ENCODE measurements around the gene SYT17.

The SYT17 gene

GRCh38 chr16:19139436-19140091 is 28.5 kb upstream of the SYT17 start:
- no peak for DNase-seq (ENCODE audit: low spot score)

GRCh38 chr16:19140396-19140795 is 27.6 kb upstream of the SYT17 start:
- DNase-seq (ENCODE audit: low spot score) = no peak

DNA sequence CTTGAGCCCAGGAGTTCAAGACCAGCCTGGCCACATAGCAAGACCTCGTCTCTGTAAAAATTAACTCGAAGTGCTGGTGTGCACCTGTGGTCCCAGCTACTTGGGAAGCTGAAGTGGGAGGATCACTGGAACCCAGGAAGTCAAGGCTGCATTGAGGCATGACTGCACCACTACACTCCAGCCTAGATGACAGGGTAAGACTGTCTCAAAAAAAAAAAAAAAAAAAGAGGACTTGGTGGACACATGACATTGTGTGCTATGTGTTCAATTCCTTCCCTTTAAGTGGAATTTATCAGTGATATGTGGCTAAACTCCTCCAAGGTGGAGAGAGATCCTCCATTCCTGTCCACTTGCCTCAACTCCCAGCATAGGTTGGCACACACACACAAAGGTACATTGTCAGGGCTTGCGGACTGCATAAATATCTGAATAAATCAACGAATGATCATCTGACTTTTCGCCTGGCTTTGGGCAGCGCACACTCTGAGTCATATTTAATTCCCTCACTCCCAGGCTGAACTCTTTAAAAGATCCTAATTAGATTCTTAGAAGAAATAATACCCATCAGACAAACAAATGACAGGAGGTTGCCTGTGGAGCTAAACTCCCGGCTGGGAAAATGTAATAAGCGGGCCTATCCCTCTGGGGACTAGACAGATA is 25.0 kb upstream of the SYT17 start:
- no peak for DNase-seq (ENCODE audit: low spot score)

DNA sequence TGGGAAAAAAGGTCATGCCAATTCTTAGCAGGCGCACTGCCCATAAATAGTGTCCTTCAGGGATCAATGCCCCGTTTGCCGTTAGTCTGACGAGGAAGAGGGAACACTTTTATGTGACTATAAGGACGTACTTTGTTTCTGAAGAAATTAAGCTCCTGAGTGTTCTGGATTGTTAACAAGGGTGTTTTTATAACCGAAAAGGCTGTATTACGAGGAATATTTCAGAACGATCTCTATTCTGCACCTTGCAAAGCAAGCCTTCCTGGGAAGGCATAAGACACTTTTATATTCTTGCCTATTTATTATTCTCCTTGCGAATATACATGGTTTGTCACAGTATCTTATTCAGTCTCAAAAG is 24.5 kb upstream of the SYT17 start:
- DNase-seq (ENCODE audit: low spot score) = no peak

DNA sequence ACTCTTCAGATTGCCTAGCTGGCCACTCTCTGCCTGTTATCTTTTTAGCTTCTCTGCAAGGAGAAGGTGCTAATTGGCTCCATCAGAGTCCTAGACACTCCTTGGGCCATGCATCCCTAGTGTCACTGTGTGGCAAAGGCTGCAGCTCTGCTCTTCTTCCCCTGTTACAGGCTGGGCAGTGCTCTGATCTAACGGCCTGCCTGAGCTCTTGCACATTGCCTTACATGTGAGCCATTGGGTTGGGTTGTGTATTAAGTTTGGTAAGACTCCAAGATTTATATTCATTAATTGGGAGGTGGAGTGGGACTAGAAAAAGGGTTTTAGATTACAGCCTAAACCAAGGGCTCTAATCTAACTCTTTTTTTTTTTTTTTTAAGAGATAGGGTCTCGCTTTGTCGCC is 23.0 kb upstream of the SYT17 start:
- no peak for DNase-seq (ENCODE audit: low spot score)

GRCh38 chr16:19147126-19147525 is 20.9 kb upstream of the SYT17 start:
- no peak for DNase-seq (ENCODE audit: low spot score)

GRCh38 chr16:19147627-19148026 is 20.4 kb upstream of the SYT17 start:
- DNase-seq (ENCODE audit: low spot score) = no peak

DNA sequence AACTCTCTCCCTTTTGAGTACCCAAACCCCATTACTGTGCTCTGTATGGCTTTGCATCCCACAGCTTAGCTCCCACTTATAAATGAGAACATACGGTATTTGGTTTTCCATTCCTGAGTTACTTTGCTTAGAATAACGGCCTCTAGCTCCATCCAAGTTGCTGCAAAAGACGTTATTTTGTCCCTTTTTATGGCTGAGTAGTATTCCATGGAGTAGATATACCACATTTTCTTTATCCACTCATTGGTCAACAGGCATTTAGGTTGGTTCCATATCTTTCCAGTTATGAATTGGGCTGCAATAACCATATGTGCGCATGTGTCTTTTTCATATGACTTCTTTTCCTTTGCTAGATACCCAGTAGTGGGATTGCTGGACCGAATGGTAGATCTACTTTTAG is 19.9 kb upstream of the SYT17 start:
- DNase-seq (ENCODE audit: low spot score) = no peak

DNA sequence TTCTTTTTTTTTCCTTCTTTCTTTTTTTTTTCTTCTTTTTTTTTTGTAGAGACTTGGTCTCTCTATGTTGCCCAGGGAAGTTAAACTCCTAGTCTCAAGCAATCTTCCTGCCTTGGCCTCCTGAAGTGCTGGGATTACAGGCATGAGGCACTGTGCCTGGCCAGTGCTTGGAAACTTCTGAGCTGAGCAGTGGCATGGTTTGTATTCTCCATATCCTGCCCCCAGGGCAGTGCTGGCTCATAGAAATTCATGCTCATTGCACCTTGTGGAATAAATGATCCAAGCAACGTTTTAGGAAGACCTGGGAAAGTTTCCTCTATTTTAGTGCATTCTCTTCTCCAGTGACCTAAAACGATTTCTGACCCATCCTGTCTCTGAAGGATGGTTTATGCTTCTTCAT is 16.7 kb upstream of the SYT17 start:
- DNase-seq (ENCODE audit: low spot score) = no peak

GRCh38 chr16:19152042-19152441 is 16.0 kb upstream of the SYT17 start:
- no peak for DNase-seq (ENCODE audit: low spot score)

- peak; percentile 55 for DNase-seq (ENCODE audit: low spot score)
These were observed 14.2 kb upstream of the SYT17 start for GRCh38 chr16:19153876-19154275.

DNA sequence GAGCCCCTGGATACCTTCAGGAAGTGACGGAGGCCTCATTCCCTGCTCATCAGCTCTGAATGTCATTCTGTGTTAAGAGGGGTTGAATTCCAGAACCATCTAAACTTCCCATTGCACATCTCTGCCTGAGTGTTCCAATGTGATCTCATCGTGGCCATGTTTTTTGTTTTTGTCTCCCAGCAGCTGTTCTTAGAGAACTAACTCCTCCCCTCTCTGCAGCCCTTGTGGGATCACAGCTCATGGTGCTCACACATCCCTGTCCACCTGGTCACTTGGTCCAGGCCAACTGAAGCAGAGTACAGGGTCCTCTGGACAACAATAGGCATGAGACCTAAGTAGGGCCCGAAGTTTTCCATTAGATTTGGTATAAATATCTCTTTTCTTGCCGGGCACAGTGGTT is 6.0 kb upstream of the SYT17 start:
- DNase-seq (ENCODE audit: low spot score) = no peak

DNA sequence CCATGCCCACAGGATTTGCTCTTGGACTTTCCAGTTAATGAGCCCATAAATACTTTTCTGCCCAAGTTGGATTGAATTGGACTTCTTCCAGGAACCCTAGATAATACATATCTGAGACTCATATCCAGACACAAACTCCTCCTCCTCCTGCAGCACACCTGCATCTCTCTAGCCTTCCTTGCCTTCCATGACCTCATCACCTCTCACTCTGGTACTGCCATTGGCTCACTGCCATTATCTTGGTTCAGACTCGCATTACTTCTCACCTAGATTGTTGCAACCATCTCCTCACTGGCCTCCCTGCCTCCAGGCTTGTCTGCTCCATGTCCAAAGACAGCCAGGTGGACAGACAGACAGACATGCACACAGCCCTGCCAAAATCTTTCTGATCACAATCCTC is 4.8 kb upstream of the SYT17 start:
- DNase-seq (ENCODE audit: low spot score) = no peak

DNA sequence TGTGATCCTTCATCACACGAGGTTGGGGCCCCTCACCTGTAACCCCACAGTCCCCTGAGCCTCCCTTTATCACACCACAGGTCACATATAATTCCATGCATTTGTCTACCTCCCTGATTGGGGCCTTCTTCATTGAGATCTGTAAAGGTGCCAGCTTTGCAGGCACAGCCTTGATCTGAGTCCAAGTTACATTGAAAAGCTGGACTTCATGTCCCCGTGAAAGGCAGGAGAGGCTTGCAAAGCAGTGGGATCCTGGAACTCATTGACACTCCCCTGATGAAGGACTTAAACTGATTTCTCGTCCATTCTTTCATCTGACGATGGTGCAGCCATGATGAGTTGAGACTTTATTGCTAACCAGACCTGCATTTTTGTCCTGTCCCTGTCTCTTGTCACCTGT is 3.8 kb upstream of the SYT17 start:
- no peak for DNase-seq (ENCODE audit: low spot score)

DNA sequence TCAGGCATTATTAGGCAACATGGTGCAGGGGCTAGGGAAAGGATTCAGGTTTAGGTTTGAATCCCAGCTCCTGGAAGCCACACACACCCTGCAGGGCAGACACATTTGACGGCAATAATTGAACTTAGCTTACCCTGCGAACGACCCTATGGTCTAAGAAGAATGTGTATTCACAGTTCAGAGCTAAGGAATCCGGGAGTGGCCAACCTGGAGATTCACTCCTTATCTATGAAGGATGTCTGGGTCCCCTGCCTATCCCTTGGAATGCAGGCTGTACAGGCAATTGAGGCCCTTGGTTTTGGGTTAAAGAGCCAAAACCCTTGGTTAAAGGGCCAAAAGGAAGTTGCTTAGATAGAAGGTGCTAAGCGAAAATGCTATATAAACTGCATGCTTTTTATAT is 2.9 kb upstream of the SYT17 start:
- no peak for DNase-seq (ENCODE audit: low spot score)

GRCh38 chr16:19166500-19166899 is 1.5 kb upstream of the SYT17 start:
- DNase-seq (ENCODE audit: low spot score) = no peak

DNA sequence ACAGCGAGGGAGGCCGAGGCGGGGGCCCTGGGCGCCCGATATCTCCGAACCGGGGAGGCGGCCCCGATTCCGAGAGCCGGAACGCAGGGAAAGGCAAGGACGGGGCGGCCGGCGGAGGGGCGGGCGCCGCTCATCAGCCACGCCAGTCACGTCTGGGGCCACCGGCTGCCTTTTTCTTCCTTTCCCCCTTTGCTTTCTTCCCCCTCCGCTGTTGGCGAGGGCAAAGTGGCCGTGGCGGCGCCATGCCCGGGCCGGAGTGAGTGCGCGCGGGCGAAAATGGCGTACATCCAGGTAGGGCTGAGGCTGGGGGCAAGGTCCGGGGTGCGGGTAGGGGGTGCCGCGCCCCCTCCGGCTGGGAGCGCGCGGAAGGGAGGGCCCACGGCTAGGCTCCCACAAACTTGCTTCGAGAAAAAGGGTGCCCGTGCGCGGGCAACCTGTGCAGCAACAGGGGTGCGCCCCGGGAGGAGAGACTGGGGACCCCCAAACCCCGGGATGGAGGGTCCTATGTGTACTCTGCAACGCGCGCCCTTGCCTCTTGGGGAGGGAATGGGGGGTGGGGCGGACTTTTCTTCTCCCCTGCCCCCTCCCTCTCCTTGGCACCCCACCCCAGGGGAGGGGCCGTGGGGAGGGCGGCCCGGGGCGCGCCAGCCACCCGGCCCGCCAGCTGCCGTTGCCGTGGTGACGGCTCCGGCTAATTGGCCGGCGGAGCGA is 486 bp downstream of the SYT17 start:
- DNase-seq (ENCODE audit: low spot score) = peak; percentile 72

GRCh38 chr16:19169082-19169639 is 1.1 kb downstream of the SYT17 start:
- DNase-seq (ENCODE audit: low spot score) = no peak

DNA sequence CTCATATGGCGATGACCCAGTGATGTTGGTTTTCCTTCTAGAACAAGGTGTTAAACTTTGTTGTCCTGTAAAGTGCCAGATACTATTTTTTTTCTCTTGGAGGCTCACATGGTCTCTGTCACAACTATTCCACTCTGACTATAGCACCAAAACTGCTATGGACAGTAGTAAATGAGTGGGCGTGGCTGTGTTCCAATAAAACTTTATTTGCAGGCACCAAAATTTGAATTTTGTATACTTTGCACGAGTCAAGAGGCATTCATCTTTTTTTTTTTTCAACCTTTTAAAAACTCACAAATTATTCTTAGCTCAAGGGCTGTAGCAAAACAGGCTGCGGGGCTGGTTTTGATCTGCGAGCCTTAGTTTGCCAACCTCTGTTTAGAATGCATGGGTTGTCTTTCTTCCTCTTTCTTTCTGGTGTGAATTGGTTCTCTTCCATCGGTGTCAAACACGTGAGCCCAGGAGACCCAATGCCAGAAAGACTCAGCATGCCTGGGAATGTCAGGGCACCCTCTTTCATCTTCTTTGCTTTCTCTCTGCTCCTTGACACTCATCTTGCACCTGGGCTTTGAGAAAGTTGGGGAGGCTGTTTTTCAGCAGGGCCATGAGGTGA is 2.1 kb downstream of the SYT17 start:
- DNase-seq (ENCODE audit: low spot score) = no peak

DNA sequence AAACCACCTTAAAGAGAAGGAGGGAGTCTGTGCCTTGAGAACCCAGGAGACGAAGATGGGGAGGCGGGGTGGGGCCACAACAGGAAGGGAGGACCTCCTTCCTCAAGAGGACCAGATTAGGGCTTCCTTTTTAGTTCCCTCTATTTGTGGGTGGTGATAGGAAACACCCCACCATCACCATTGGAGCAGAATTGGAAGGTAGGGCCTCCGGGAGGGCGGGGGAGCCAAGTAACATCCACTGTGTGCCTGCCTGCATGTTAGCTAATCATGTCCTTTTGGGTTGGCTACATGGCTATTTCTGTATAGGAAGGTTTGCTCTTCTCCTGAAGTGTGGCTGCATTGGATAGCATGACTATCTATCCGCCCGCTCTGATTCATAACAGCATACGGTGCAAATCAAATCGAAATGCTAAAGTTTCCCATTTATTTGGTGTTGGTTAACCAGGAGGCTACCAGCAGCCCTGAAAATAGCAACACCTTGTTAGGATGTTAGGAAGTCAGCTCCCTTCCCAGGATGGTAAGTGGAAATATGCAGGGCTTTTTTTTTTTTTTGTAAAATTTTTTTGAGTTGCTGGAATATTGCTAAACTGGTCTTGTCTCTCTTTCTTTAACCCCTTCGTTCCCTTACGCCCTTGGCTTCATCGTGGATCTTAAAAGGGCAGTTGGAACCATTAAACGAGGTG is 4.2 kb downstream of the SYT17 start:
- DNase-seq (ENCODE audit: low spot score) = no peak

DNA sequence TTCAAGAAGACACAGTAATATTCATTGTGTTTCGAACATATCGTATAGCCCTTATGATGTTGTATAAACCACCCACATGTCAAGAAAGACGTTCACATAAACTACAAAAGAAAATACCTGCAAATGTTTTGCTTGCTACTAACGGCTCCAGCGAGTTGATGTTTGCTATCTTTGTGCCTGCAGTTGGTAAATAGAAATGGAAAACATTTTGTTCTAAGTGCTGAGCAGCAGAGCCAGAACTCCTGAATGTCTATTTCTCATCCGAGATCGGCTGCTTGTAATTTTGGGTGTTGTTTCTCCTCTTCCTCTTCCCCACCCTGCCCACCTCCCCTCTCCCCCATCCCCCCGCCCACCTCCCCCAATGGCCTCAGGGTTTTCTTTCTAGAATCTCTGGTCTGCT is 5.0 kb downstream of the SYT17 start:
- DNase-seq (ENCODE audit: low spot score) = no peak

DNA sequence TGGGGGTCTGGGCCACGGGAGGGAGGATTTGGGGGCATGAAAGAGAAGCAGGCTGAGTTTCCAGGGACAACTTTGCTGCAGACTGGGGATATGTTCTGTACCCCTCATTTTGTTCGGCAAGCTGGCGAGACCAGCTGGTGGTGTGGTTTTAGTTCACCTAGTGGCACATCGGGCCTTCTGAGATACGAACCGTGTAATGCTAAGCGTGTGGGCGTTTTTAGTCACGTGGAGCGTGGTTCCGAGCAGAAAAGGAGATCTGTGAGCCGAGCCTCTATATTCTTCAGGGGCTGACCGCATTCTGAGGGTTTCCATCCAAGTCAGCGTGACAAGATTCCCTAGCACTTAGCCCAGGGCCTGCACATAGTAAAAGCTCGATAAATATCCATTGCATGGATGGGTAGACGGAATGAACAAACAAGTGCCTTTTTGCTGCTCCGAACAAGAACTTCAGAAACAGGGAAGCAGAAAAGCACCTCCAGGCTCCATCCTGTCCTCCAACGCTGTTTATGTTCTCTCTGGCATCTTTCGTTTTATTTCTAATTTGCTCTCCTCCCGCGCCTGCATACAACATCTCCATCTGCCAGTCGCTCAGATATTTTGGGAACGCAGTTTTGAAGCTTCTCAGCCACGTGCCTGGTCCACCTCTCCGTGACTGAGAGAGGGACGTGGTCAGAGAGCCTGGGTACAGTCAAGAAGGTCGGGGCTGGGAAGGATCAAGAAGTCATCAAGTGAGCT is 5.8 kb downstream of the SYT17 start:
- no peak for DNase-seq (ENCODE audit: low spot score)
